Measurements from ENCODE around the gene GLCE.

DNA sequence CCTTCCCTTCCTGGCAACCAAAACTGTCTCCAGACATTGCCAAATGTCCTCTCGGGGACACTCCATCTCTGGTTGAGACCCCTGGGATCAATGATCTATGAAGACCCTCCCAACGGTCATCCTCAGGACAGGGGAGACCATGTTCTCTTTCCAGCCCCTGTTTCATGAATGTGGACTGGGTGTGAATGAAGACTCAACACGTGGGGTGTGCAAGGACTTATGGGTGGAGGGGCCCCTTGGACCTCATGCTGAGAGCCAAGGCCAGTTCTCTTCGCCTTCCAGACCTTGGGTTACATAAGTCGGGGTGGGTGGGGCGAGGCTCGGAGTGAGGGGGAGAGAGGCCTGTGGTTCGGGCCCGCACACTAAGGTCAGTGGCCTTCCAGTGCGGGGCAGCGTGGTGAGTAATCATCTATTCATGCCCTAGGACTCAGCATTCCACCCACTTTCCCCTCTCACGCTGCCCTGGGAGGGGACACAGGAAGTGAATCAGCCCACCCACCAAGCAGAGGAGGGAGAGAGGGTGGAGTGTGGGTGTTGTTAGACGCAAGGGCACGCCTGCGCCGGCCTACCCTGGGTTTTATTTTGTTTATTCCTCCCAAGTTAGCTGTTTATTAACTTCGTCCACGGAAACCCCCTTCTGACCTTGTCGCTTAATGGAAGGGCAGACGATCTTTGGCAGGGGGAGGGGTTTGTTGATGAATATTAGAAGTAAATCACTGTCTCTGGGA, 144.9 kb downstream of the GLCE start:
- TF ChIP-seq, protein P1, sequence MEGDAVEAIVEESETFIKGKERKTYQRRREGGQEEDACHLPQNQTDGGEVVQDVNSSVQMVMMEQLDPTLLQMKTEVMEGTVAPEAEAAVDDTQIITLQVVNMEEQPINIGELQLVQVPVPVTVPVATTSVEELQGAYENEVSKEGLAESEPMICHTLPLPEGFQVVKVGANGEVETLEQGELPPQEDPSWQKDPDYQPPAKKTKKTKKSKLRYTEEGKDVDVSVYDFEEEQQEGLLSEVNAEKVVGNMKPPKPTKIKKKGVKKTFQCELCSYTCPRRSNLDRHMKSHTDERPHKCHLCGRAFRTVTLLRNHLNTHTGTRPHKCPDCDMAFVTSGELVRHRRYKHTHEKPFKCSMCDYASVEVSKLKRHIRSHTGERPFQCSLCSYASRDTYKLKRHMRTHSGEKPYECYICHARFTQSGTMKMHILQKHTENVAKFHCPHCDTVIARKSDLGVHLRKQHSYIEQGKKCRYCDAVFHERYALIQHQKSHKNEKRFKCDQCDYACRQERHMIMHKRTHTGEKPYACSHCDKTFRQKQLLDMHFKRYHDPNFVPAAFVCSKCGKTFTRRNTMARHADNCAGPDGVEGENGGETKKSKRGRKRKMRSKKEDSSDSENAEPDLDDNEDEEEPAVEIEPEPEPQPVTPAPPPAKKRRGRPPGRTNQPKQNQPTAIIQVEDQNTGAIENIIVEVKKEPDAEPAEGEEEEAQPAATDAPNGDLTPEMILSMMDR (IDR thresholded peaks at IDR 0.05; ENCODE audit: low read length): no peak
- no peak for TF ChIP-seq EZH2 (IDR thresholded peaks at IDR 0.05; ENCODE audit: borderline replicate concordance, low read length)
